Measurements from ENCODE around the gene TACO1. TPM values are rescaled to one million over a fixed set of nuclear protein-coding genes. Genes with fewer than 3 reads are reported as not detected.

Gene TACO1
- total RNA-seq, 1 donor from 2014 or later = 19.5 TPM

DNA sequence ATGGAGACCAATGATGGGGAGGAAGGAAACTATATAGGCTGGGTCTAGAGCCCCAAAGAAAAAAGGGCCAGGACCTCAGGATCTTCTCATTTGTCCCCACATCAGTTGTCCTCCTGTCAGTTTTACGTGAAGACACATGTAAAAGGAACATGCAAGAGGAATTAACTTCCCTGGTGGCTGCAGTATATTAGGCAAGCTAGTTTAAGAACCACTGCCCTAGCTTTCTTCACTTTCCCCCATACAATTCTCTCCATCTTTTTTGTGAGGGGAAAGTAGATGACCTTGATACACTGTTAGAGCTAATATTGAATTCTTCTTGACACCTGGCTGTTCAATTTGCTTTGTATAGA is 23.8 kb downstream of the TACO1 start:
- Histone ChIP-seq H3K27me3 (ENCODE audit: insufficient read depth, low read length) (no peaks in the 10 kb centered on the region), H3K36me3 (ENCODE audit: insufficient read depth, low read length) (no peaks in the 10 kb centered on the region), H3K27ac (ENCODE audit: low read depth, low read length) (no peak overlapping the region), H3K4me3 (ENCODE audit: insufficient read depth, low read depth, low read length) (no peak overlapping the region), H2AFZ (ENCODE audit: low read depth, low read length) (no peak overlapping the region), H3K9me3 (ENCODE audit: insufficient read depth, low read depth, low read length) (no peaks in the 10 kb centered on the region), H4K20me1 (ENCODE audit: insufficient read depth, low read length) (peaks cover 50% of the 10 kb centered on the region), H3K4me1 (ENCODE audit: insufficient read depth, low read length) (peaks cover 5% of the 10 kb centered on the region), H3K4me2 (ENCODE audit: low read length) (no peak overlapping the region), H3K79me2 (ENCODE audit: insufficient read depth, low read length) (peaks cover 55% of the 10 kb centered on the region), H3K9ac (ENCODE audit: low read length) (no peak overlapping the region)
- H3K4me1 Mint-ChIP-seq (ENCODE audit: low read depth, unreplicated experiment) = peaks cover 19% of the 10 kb centered on the region
- H3K27ac Mint-ChIP-seq (ENCODE audit: unreplicated experiment) = no peak overlapping the region
- no peaks in the 10 kb centered on the region for H3K27me3 Mint-ChIP-seq (ENCODE audit: low read depth, unreplicated experiment)
- no peak for FAIRE-seq
- H3K9me3 Mint-ChIP-seq (ENCODE audit: unreplicated experiment) = no peaks in the 10 kb centered on the region
- DNase-seq (ENCODE audit: low read depth) = no peak
- H3K36me3 Mint-ChIP-seq (ENCODE audit: low read depth, unreplicated experiment) = no peaks in the 10 kb centered on the region
- TF ChIP-seq EZH2 (IDR thresholded peaks at IDR 0.05; ENCODE audit: insufficient read depth, low read length) = no peak
- TF ChIP-seq, protein P1, sequence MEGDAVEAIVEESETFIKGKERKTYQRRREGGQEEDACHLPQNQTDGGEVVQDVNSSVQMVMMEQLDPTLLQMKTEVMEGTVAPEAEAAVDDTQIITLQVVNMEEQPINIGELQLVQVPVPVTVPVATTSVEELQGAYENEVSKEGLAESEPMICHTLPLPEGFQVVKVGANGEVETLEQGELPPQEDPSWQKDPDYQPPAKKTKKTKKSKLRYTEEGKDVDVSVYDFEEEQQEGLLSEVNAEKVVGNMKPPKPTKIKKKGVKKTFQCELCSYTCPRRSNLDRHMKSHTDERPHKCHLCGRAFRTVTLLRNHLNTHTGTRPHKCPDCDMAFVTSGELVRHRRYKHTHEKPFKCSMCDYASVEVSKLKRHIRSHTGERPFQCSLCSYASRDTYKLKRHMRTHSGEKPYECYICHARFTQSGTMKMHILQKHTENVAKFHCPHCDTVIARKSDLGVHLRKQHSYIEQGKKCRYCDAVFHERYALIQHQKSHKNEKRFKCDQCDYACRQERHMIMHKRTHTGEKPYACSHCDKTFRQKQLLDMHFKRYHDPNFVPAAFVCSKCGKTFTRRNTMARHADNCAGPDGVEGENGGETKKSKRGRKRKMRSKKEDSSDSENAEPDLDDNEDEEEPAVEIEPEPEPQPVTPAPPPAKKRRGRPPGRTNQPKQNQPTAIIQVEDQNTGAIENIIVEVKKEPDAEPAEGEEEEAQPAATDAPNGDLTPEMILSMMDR (IDR thresholded peaks at IDR 0.05; ENCODE audit: insufficient read depth, low read depth, low read length) = no peak
- no peak overlapping the region for H3K4me3 Mint-ChIP-seq (ENCODE audit: unreplicated experiment)

DNA sequence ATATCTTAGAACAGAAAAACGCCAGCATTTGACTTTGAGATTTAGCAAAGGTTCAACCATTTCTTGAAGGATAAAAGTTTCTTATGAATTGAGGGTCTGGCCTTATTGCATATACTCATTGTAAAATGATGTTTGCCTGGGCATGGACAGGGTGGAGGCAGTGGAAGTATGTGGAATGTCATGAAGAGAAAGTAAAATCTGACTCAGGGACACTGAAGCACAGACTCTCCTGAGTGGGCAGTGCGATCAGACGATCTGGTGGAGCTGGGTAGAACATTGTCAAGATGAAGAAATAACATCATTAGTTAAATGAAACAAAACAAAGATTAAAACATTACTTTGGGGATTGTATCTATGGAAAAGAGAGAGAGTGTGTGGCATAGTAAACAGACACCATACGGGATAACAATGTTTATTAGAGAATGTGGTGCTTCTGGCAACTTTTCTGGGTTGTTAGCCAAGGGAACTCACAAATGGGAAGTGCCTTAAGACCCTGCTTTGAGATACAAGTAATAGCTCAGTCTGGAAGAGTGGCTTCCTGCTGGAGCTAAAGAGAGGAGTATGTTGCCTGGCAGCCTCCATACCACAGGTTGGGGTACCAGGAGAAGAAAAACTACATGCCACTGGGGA is 26.0 kb downstream of the TACO1 start:
- Histone ChIP-seq H2AFZ (ENCODE audit: low read depth, low read length) (no peak overlapping the region), H3K27me3 (ENCODE audit: insufficient read depth, low read length) (no peaks in the 10 kb centered on the region), H3K4me2 (ENCODE audit: low read length) (peak overlapping the region; percentile 18), H3K4me3 (ENCODE audit: insufficient read depth, low read depth, low read length) (no peak overlapping the region), H3K36me3 (ENCODE audit: insufficient read depth, low read length) (no peaks in the 10 kb centered on the region), H3K27ac (ENCODE audit: low read depth, low read length) (no peak overlapping the region), H3K79me2 (ENCODE audit: insufficient read depth, low read length) (peaks cover 72% of the 10 kb centered on the region), H3K9ac (ENCODE audit: low read length) (no peak overlapping the region), H4K20me1 (ENCODE audit: insufficient read depth, low read length) (peaks cover 65% of the 10 kb centered on the region), H3K9me3 (ENCODE audit: insufficient read depth, low read depth, low read length) (no peaks in the 10 kb centered on the region), H3K4me1 (ENCODE audit: insufficient read depth, low read length) (peaks cover 5% of the 10 kb centered on the region)
- Mint-ChIP-seq H3K4me1 (ENCODE audit: low read depth, unreplicated experiment) (peaks cover 17% of the 10 kb centered on the region), H3K27me3 (ENCODE audit: low read depth, unreplicated experiment) (no peaks in the 10 kb centered on the region), H3K4me3 (ENCODE audit: unreplicated experiment) (peak overlapping the region; percentile 30), H3K27ac (ENCODE audit: unreplicated experiment) (peak overlapping the region; percentile 71), H3K36me3 (ENCODE audit: low read depth, unreplicated experiment) (no peaks in the 10 kb centered on the region), H3K9me3 (ENCODE audit: unreplicated experiment) (no peaks in the 10 kb centered on the region)
- FAIRE-seq = no peak
- peak; percentile 20 for DNase-seq (ENCODE audit: low read depth)
- TF ChIP-seq, protein P1 (IDR thresholded peaks at IDR 0.05; ENCODE audit: insufficient read depth, low read depth, low read length) = no peak
- no peak for TF ChIP-seq EZH2 (IDR thresholded peaks at IDR 0.05; ENCODE audit: insufficient read depth, low read length)

DNA sequence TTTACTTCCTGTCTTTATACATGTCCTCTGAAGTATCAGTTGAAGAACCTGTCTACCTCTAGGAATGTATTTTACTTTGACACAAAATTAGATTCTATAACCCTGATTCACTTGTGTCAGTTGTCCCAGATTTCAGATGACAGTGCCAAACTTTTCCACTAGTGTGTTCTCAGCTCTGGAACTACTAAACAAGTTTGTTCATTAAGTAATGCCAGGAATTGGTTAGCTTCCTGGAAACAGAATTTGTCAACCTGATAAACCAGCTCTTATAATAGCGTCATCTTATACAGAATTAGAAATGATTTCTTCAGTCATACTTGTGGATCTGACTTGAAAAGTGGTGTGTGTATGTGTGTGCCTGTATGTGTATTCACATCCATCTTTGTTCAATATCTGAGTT is 28.9 kb downstream of the TACO1 start:
- H3K27me3 Mint-ChIP-seq (ENCODE audit: low read depth, unreplicated experiment) = no peaks in the 10 kb centered on the region
- Histone ChIP-seq H2AFZ (ENCODE audit: low read depth, low read length) (no peak overlapping the region), H3K27ac (ENCODE audit: low read depth, low read length) (no peak overlapping the region), H3K9ac (ENCODE audit: low read length) (no peak overlapping the region), H3K4me1 (ENCODE audit: insufficient read depth, low read length) (peaks cover 4% of the 10 kb centered on the region), H4K20me1 (ENCODE audit: insufficient read depth, low read length) (peaks cover 58% of the 10 kb centered on the region), H3K79me2 (ENCODE audit: insufficient read depth, low read length) (peaks cover 63% of the 10 kb centered on the region), H3K4me2 (ENCODE audit: low read length) (no peak overlapping the region), H3K9me3 (ENCODE audit: insufficient read depth, low read depth, low read length) (no peaks in the 10 kb centered on the region), H3K27me3 (ENCODE audit: insufficient read depth, low read length) (no peaks in the 10 kb centered on the region), H3K36me3 (ENCODE audit: insufficient read depth, low read length) (no peaks in the 10 kb centered on the region), H3K4me3 (ENCODE audit: insufficient read depth, low read depth, low read length) (no peak overlapping the region)
- H3K9me3 Mint-ChIP-seq (ENCODE audit: unreplicated experiment) = no peaks in the 10 kb centered on the region
- no peak overlapping the region for H3K4me3 Mint-ChIP-seq (ENCODE audit: unreplicated experiment)
- FAIRE-seq (no peak), DNase-seq (ENCODE audit: low read depth) (no peak)
- H3K27ac Mint-ChIP-seq (ENCODE audit: unreplicated experiment) = no peak overlapping the region
- H3K4me1 Mint-ChIP-seq (ENCODE audit: low read depth, unreplicated experiment) = peaks cover 23% of the 10 kb centered on the region
- TF ChIP-seq, protein P1 (IDR thresholded peaks at IDR 0.05; ENCODE audit: insufficient read depth, low read depth, low read length) = no peak
- TF ChIP-seq EZH2 (IDR thresholded peaks at IDR 0.05; ENCODE audit: insufficient read depth, low read length) = no peak
- peaks cover 2% of the 10 kb centered on the region for H3K36me3 Mint-ChIP-seq (ENCODE audit: low read depth, unreplicated experiment)

Measured in astrocyte (in vitro differentiated cells and primary cell).